ENCODE results near the gene GABRB1. TPM values are rescaled to one million over a fixed set of nuclear protein-coding genes. Genes with fewer than 3 reads are reported as not detected.

GABRB1 gene
- total and polyA plus RNA-seq, 2 of the 8 experiments (the other 6 are each of a cell fraction or from before 2014, with no cell fraction given) = 0.22 to 0.38 TPM

GRCh38 chr4:47367761-47368160, 336.4 kb downstream of the GABRB1 start:
- H2BK15ac ChIP-seq (ENCODE audit: low read length) = no peak overlapping the region
- no peak overlapping the region for H4K5ac ChIP-seq (ENCODE audit: insufficient read length, low read depth, low read length)
- H2AK5ac ChIP-seq (ENCODE audit: low read depth, low read length) = no peak overlapping the region
- no peak overlapping the region for H2BK20ac ChIP-seq (ENCODE audit: low read length)
- H3K23ac ChIP-seq (ENCODE audit: insufficient read length) = no peak overlapping the region
- H4K8ac ChIP-seq (ENCODE audit: extremely low read depth, insufficient read depth, low read length) = no peak overlapping the region
- no peaks in the 10 kb centered on the region for H3K27me3 ChIP-seq (replicated peaks in 1 of 4; ENCODE audit: control insufficient read depth in 3 of 4, extremely low read depth in 1 of 4, insufficient read depth in 3 of 4, low read length in 3 of 4)
- H3K79me2 ChIP-seq (ENCODE audit: control insufficient read depth in 1 of 2, insufficient read depth in 2 of 2, low read length in 2 of 2) = no peaks in the 10 kb centered on the region
- no peaks in the 10 kb centered on the region for H3K4me1 ChIP-seq (replicated peaks in 1 of 4; ENCODE audit: control insufficient read depth in 3 of 4, insufficient read depth in 4 of 4, low read length in 3 of 4)
- H3K56ac ChIP-seq (replicated peaks; ENCODE audit: insufficient read length, low read depth, low read length) = no peak overlapping the region
- ChIA-PET POLR2A (ENCODE audit: partially characterized antibody) (no interaction called here), CTCF (ENCODE audit: partially characterized antibody) (interaction anchor here (0.7 kb wide), 1 partner anchor 32 kb away, joined by 3 read pairs; no protein-coding TSS in a partner anchor)
- H3K9ac ChIP-seq (replicated peaks in 1 of 4; ENCODE audit: extremely low read depth in 1 of 4, low read depth in 3 of 4, low read length in 3 of 4) = no peak overlapping the region
- no peak for FAIRE-seq
- no peaks in the 10 kb centered on the region for H3K79me1 ChIP-seq (ENCODE audit: low read depth, low read length)
- no peak overlapping the region for H4K91ac ChIP-seq (replicated peaks; ENCODE audit: insufficient read length, low read length)
- H3K9me3 ChIP-seq (ENCODE audit: insufficient read depth in 2 of 2, low read depth in 1 of 2, low read length in 1 of 2) = no peaks in the 10 kb centered on the region
- H3K4me3 ChIP-seq (ENCODE audit: extremely low read depth in 1 of 4, insufficient read depth in 2 of 4, low read depth in 3 of 4, low read length in 4 of 4) = no peak overlapping the region
- no peak overlapping the region for H3K14ac ChIP-seq (ENCODE audit: insufficient read length)
- no peaks in the 10 kb centered on the region for H3K23me2 ChIP-seq (ENCODE audit: low read depth, low read length)
- TF ChIP-seq MAFK (IDR thresholded peaks at IDR 0.05; ENCODE audit: low read depth, low read length) = no peak
- TF ChIP-seq SRF (IDR thresholded peaks at IDR 0.05; ENCODE audit: low read depth, low read length) = no peak
- no peak for TF ChIP-seq SAP30 (IDR thresholded peaks at IDR 0.05; ENCODE audit: insufficient read depth, insufficient replicate concordance, low read length)
- TF ChIP-seq CBX8 (IDR thresholded peaks at IDR 0.05; ENCODE audit: borderline replicate concordance, low read depth, low read length) = no peak
- TF ChIP-seq ATF2 (IDR thresholded peaks at IDR 0.05; ENCODE audit: low read length) = no peak
- no peak for TF ChIP-seq ATF3 (IDR thresholded peaks at IDR 0.05; ENCODE audit: insufficient read depth, low read depth, low read length)
- TF ChIP-seq CBX5 (IDR thresholded peaks at IDR 0.05; ENCODE audit: low read depth, low read length) = no peak
- no peak for TF ChIP-seq HDAC6 (IDR thresholded peaks at IDR 0.05; ENCODE audit: low read depth, low read length)
- no peak for TF ChIP-seq BACH1 (IDR thresholded peaks at IDR 0.05; ENCODE audit: low read length)
- TF ChIP-seq SIX5 (IDR thresholded peaks at IDR 0.05; ENCODE audit: low read depth, low read length) = no peak
- TF ChIP-seq BRCA1 (IDR thresholded peaks at IDR 0.05; ENCODE audit: low read depth, low read length) = no peak
- no peak for DNase-seq (ENCODE audit: low read depth in 1 of 2, low spot score in 2 of 2)
- no peak overlapping the region for H3K18ac ChIP-seq (ENCODE audit: extremely low read depth, low read length)
- no peak overlapping the region for H2BK12ac ChIP-seq (ENCODE audit: low read depth, low read length)
- no peaks in the 10 kb centered on the region for H3K36me3 ChIP-seq (ENCODE audit: control insufficient read depth in 2 of 4, insufficient read depth in 4 of 4, low read length in 3 of 4)
- no peak overlapping the region for H3K4ac ChIP-seq (replicated peaks; ENCODE audit: insufficient read length, low read depth, low read length)
- no peak overlapping the region for H3K27ac ChIP-seq (ENCODE audit: low read depth, low read length)
- no peak overlapping the region for H3K4me2 ChIP-seq (ENCODE audit: insufficient read depth in 1 of 2, low read depth in 2 of 2, low read length in 2 of 2)
- H2BK5ac ChIP-seq (ENCODE audit: low read depth, low read length) = no peak overlapping the region
- WGBS, 2 experiments (ENCODE audit: extremely low coverage in 1 of 2, insufficient coverage in 1 of 2, insufficient read length in 1 of 2, insufficient replicate concordance in 2 of 2, low coverage in 1 of 2, low lambda C conversion rate in 2 of 2, missing lambda C conversion rate in 1 of 2) = 83% methylated on average over 2 of the region's 2 CpGs; no CpG with 5 or more reads in 1 of the 2 experiments
- no peaks in the 10 kb centered on the region for H4K20me1 ChIP-seq (replicated peaks in 1 of 2; ENCODE audit: control insufficient read depth in 1 of 2, insufficient read depth in 2 of 2, low read length in 2 of 2)
- H2AFZ ChIP-seq (ENCODE audit: low read length) = no peak overlapping the region; the same call in 1 of the 2 replicates
- no peak overlapping the region for H2BK120ac ChIP-seq (replicated peaks; ENCODE audit: low read depth, low read length)

Measured in H1 (cell line).